HEK293T (cell line): Measurements from ENCODE around the gene TMCC3.

Experiments
- CTCF ChIA-PET: fragments of 350-600 bp; formaldehyde crosslinking; extraction: SDS; loops from one replicate; lab custom pipeline; 2021; ENCODE audit warnings: antibody characterized with exemption, inconsistent platforms; lab: Yijun Ruan, JAX
- POLR2A ChIA-PET: fragments of 350-600 bp; formaldehyde crosslinking; extraction: SDS; loops from one replicate; lab custom pipeline; 2020; ENCODE audit warnings: antibody characterized with exemption, inconsistent platforms; lab: Yijun Ruan, JAX
- DNase-seq: peaks from one replicate; pipeline ENCODE4 v3.0.0; 2012; ENCODE audit warnings: mixed read lengths; ENCODE audit errors: extremely low spot score
- ARNT ChIP-seq: fragments of 450-650 bp; IDR thresholded peaks from 2 replicates; pipeline ENCODE4 v1.6.1; 2017; ENCODE audit warnings: mild to moderate bottlenecking
- BHLHE40 ChIP-seq: fragments of 450-650 bp; IDR thresholded peaks from 2 replicates; pipeline ENCODE4 v1.6.1; 2016; ENCODE audit warnings: mild to moderate bottlenecking, moderate library complexity, borderline replicate concordance
- CTBP1 ChIP-seq: fragments of 450-650 bp; IDR thresholded peaks from 2 replicates; pipeline ENCODE4 v1.6.1; 2016; ENCODE audit warnings: borderline replicate concordance
- ELF4 ChIP-seq: fragments of 450-650 bp; IDR thresholded peaks from 2 replicates; pipeline ENCODE4 v1.6.1; 2017; ENCODE audit warnings: antibody characterized with exemption
- FOXA1 ChIP-seq: fragments of 450-650 bp; IDR thresholded peaks from 2 replicates; pipeline ENCODE4 v1.6.1; 2016; ENCODE audit warnings: mild to moderate bottlenecking
- FOXK2 ChIP-seq: fragments of 450-650 bp; IDR thresholded peaks from 2 replicates; pipeline ENCODE4 v1.6.1; 2016; ENCODE audit warnings: mild to moderate bottlenecking
- FOXM1 ChIP-seq: fragments of 450-650 bp; IDR thresholded peaks from 2 replicates; pipeline ENCODE4 v1.6.1; 2017; ENCODE audit warnings: mild to moderate bottlenecking, borderline replicate concordance
- HDGF ChIP-seq: fragments of 450-650 bp; IDR thresholded peaks from 2 replicates; pipeline ENCODE4 v1.6.1; 2017; ENCODE audit warnings: antibody characterized with exemption, borderline replicate concordance
- L3MBTL2 ChIP-seq: fragments of 450-650 bp; conservative IDR thresholded peaks from 2 replicates; pipeline ENCODE4 v1.6.1; 2016; ENCODE audit warnings: mild to moderate bottlenecking
- LEF1 ChIP-seq: fragments of 450-650 bp; IDR thresholded peaks from 2 replicates; pipeline ENCODE4 v1.6.1; 2017; ENCODE audit warnings: mild to moderate bottlenecking, borderline replicate concordance
- NFRKB ChIP-seq: fragments of 450-650 bp; IDR thresholded peaks from 2 replicates; pipeline ENCODE4 v1.6.1; 2016; ENCODE audit warnings: mild to moderate bottlenecking, moderate library complexity
- SP1 ChIP-seq: fragments of 450-650 bp; IDR thresholded peaks from 2 replicates; pipeline ENCODE4 v1.6.1; 2017
- SUZ12 ChIP-seq: fragments of 450-650 bp; IDR thresholded peaks from 2 replicates; pipeline ENCODE4 v1.6.1; 2016; ENCODE audit warnings: mild to moderate bottlenecking
- TARDBP ChIP-seq: fragments of 450-650 bp; IDR thresholded peaks from 2 replicates; pipeline ENCODE4 v1.6.1; 2016
- ZNF384 ChIP-seq: fragments of 450-650 bp; IDR thresholded peaks from 2 replicates; pipeline ENCODE4 v1.6.1; 2016
- TF ChIP-seq, protein P1 (sequence below): fragments of 450-650 bp; IDR thresholded peaks from 2 replicates; pipeline ENCODE4 v1.6.1; 2016

TMCC3 gene

GRCh38 chr12:94545935-94546771 is 104.2 kb downstream of the TMCC3 start:
- TF ChIP-seq TARDBP (no peak), ARNT (no peak), L3MBTL2 (peak; percentile 46), ZNF384 (no peak)
- CTCF ChIA-PET, result interaction anchor here (0.7 to 1.5 kb wide), 5 partner anchors 216 to 396 kb away, joined by 3 to 6 read pairs (median 4); no protein-coding TSS in a partner anchor
- peak; percentile 69 for DNase-seq
- POLR2A ChIA-PET, result no interaction called here

DNA sequence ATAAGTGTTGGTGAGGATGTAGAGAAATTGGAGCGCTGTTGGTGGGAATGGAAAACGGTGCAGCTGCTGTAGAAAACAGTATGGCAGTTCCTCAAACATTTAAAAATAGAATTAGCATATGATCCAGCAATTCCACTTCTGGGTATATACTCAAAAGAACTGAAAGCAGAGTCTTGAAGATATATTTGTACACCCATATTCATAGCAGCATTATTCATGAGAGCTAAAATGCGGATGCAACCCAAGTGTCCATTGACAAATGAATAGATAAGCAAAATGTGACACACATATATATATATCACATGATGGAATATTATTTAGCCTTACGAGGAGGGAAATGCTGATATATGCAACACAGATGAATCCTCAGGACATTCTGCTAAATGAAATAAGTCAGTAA is 106.0 kb downstream of the TMCC3 start:
- ChIA-PET CTCF (interaction anchor here (0.7 to 1.5 kb wide), 2 partner anchors 331 to 1805 kb away, joined by 4 to 5 read pairs; no protein-coding TSS in a partner anchor), POLR2A (no interaction called here)
- no peak for DNase-seq
- TF ChIP-seq SUZ12 (no peak), ZNF384 (no peak), NFRKB (no peak), ELF4 (no peak), TARDBP (no peak), SP1 (no peak), LEF1 (no peak)

- CTCF ChIA-PET, result no interaction called here
- TF ChIP-seq LEF1, result no peak
- no peak for TF ChIP-seq FOXA1
- no peak for TF ChIP-seq FOXK2
- TF ChIP-seq BHLHE40, result no peak
- no peak for TF ChIP-seq CTBP1
- TF ChIP-seq SP1, result no peak
- TF ChIP-seq TARDBP, result no peak
- DNase-seq, result no peak
- POLR2A ChIA-PET, result no interaction called here
These were observed 112.0 kb downstream of the TMCC3 start for GRCh38 chr12:94538318-94538717.

DNA sequence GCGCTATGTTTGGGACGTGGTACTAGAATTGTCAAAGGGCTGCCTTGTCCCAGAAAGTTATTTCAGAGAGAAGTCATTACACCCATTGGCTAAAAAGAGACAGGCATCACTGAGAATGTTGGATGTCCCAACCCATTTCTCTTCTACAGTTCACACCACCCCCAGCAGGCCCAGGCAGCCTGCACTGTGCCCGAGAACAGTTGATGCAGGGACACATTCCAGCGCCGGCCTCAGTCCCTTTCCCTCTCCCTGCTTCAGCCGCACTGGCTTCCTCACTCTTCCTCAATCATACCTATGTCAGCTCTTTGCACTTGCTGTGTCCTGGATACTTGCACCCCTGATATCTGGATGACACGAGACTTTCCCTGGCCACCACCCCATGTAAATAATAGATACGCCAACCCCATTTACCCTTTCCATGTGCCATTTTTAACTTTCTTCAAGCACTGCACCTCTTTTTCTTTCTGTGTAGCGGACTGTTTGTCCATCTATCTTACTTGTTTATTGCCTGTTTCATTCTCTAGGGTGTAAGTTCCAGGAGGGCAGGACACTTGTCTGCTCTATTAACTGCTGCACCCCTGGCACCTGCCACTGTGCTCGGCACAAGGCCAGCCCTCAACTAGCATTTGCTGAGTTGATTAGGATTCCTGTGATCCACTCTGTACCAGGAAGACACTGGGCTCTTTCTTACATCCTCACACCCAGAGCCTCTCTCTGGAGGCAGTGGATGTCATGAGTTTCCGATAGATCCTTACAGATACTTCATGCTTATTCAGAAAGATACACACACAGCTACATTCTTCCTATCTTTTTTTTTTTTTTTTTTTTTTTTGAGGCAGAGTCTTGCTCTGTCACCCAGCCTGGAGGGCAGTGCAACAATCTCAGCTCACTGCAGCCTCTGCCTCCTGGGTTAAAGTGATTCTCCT is 114.1 kb downstream of the TMCC3 start:
- DNase-seq, result no peak
- TF ChIP-seq NFRKB, result no peak
- no peak for TF ChIP-seq CTBP1
- TF ChIP-seq LEF1, result no peak
- TF ChIP-seq ARNT, result no peak
- TF ChIP-seq TARDBP, result no peak
- no peak for TF ChIP-seq SP1
- TF ChIP-seq HDGF, result no peak
- TF ChIP-seq FOXM1, result no peak
- no peak for TF ChIP-seq FOXA1
- POLR2A ChIA-PET, result no interaction called here
- CTCF ChIA-PET, result interaction anchor here (1.0 to 1.2 kb wide), 2 partner anchors 412 to 434 kb away, joined by 3 to 4 read pairs; no protein-coding TSS in a partner anchor

DNA sequence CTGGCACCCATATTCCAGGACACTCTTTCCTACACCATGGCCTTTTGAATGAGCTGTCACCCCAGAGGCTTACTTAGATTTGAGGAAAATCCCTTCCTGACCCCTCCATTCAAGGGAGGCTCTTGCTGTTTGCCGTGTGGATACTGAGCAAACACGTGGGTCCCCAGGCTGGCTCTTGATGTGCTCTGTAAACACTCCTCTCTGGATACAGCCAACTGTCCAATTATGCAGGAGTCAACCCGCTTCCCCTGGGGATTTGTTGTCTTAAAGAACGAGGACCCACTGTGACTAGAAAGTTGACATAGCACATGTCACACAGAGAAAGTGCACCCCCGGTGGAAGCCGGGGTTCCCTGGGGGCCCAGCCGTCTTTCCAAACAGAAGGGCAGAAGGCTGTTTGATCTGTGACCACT is 114.8 kb downstream of the TMCC3 start:
- no peak for DNase-seq
- CTCF ChIA-PET, result interaction anchor here (1.2 kb wide), 1 partner anchor 411 kb away, joined by 3 read pairs; no protein-coding TSS in a partner anchor
- POLR2A ChIA-PET, result no interaction called here
- TF ChIP-seq CTBP1, result no peak
- TF ChIP-seq ARNT, result no peak
- no peak for TF ChIP-seq HDGF
- TF ChIP-seq ZNF384, result no peak
- no peak for TF ChIP-seq FOXK2
- TF ChIP-seq FOXA1, result no peak
- no peak for TF ChIP-seq ELF4
- TF ChIP-seq TARDBP, result no peak
- no peak for TF ChIP-seq SP1
- no peak for TF ChIP-seq BHLHE40
- no peak for TF ChIP-seq LEF1
- TF ChIP-seq SUZ12, result no peak
- TF ChIP-seq FOXM1, result no peak
- TF ChIP-seq, protein P1, sequence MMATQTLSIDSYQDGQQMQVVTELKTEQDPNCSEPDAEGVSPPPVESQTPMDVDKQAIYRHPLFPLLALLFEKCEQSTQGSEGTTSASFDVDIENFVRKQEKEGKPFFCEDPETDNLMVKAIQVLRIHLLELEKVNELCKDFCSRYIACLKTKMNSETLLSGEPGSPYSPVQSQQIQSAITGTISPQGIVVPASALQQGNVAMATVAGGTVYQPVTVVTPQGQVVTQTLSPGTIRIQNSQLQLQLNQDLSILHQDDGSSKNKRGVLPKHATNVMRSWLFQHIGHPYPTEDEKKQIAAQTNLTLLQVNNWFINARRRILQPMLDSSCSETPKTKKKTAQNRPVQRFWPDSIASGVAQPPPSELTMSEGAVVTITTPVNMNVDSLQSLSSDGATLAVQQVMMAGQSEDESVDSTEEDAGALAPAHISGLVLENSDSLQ, result no peak
- no peak for TF ChIP-seq L3MBTL2
- TF ChIP-seq NFRKB, result no peak

DNA sequence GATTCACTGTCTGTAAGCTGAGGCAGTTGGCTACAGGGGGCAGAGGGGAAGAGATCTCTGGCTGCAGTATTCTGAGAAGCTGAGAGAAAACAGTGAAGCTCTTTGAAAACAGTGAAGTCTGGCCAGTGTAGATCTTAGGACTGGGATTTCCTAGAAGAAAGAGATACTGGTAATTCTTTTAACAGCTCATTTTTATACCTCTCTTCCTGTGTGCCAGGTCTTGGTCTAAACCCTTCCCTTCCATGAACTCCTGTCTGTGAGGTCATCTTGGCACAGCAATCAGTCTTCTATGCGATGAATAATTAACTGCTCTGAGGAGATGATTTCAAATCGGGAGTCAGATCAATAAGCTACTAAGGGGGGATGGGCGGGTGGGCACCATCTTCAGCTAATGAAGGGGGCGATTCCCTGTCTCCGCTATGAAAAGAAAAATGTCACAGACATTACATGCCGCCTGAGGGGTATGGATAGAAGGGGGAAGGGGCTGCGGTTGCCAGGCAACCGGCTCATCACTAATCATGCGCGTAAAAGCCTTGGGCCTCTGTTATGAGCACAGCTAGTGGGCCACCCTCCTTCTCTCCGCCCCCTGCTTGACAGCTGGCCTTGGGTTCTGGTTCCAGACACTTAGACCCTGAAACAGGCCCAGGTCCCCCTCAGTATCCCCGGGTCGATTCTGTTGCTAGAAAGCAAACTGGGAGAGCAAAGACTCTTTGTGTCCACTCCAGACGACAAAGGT is 115.4 kb downstream of the TMCC3 start:
- TF ChIP-seq BHLHE40 (no peak), FOXM1 (no peak), NFRKB (no peak), L3MBTL2 (no peak), TARDBP (no peak), HDGF (no peak), FOXA1 (no peak), CTBP1 (no peak), FOXK2 (no peak), LEF1 (no peak)
- TF ChIP-seq, protein P1, result no peak
- ChIA-PET CTCF (interaction anchor here (0.8 to 1.2 kb wide), 2 partner anchors 206 to 410 kb away, joined by 3 read pairs; no protein-coding TSS in a partner anchor), POLR2A (no interaction called here)
- no peak for DNase-seq
